RWPE2 (cell line): Measurements from ENCODE around the gene FLOT2.

Experiments
- ATAC-seq: fragments of 200-7000 bp; cut with Tn5 transposase; 3 replicates; pipeline ENCODE4 v1.9.1; 2021; ENCODE audit warnings: low read depth
- DNase-seq: peaks from one replicate; pipeline ENCODE4 v3.0.0-alpha.2; 2020; ENCODE audit warnings: low spot score
- H3K27ac ChIP-seq: fragments of 450-650 bp; 2 replicates; pipeline ENCODE4 v1.5.1; 2017; ENCODE audit warnings: mild to moderate bottlenecking; ENCODE audit not compliant: poor library complexity, severe bottlenecking
- H3K27me3 ChIP-seq: fragments of 250-450 bp; sonication (Bioruptor Pico); 2 replicates; pipeline ENCODE4 v1.5.1; 2021; ENCODE audit warnings: mild to moderate bottlenecking, moderate library complexity; ENCODE audit not compliant: insufficient read depth, poor library complexity, severe bottlenecking
- H3K36me3 ChIP-seq: fragments of 250-450 bp; sonication (Bioruptor Pico); 2 replicates; pipeline ENCODE4 v1.5.1; 2020; ENCODE audit warnings: low read depth, mild to moderate bottlenecking, moderate library complexity
- H3K4me1 ChIP-seq: fragments of 250-450 bp; sonication (Bioruptor Pico); 2 replicates; pipeline ENCODE4 v1.5.1; 2021; ENCODE audit warnings: mild to moderate bottlenecking, moderate library complexity; ENCODE audit not compliant: insufficient read depth, poor library complexity, severe bottlenecking
- H3K4me3 ChIP-seq: fragments of 250-450 bp; sonication (Bioruptor Pico); 2 replicates; pipeline ENCODE4 v1.5.1; 2021; ENCODE audit warnings: mild to moderate bottlenecking, moderate library complexity; ENCODE audit not compliant: severe bottlenecking
- H3K9me3 ChIP-seq: fragments of 250-450 bp; sonication (Bioruptor Pico); 2 replicates; pipeline ENCODE4 v1.5.1; 2021; ENCODE audit warnings: mild to moderate bottlenecking, moderate library complexity; ENCODE audit not compliant: severe bottlenecking
- TF ChIP-seq, protein P1 (sequence below): fragments of 450-650 bp; IDR thresholded peaks from one replicate; pipeline ENCODE4 v1.5.1; 2017; ENCODE audit warnings: mild to moderate bottlenecking, moderate library complexity; ENCODE audit not compliant: poor library complexity, severe bottlenecking

The FLOT2 gene

DNA sequence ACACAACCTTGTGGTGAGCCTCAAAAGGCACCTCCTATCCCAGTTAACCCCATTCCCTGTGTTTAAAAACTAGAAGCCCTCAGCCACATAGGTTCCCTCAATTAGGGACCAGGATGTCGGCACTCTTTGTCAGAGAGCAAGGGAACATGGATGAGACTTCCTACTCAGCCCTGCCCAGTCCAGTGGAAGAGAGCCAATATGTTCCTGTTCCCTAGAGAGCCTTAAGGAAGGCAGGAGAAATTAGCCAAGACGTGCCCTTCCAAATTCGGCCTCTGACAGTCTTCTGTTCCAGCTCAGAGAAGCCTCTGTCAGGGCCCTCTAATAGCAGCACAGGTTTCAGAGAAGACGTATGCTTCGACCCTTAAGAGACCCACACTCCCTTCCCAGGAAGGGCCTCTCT, 19.9 kb upstream of the FLOT2 start:
- TF ChIP-seq, protein P1, sequence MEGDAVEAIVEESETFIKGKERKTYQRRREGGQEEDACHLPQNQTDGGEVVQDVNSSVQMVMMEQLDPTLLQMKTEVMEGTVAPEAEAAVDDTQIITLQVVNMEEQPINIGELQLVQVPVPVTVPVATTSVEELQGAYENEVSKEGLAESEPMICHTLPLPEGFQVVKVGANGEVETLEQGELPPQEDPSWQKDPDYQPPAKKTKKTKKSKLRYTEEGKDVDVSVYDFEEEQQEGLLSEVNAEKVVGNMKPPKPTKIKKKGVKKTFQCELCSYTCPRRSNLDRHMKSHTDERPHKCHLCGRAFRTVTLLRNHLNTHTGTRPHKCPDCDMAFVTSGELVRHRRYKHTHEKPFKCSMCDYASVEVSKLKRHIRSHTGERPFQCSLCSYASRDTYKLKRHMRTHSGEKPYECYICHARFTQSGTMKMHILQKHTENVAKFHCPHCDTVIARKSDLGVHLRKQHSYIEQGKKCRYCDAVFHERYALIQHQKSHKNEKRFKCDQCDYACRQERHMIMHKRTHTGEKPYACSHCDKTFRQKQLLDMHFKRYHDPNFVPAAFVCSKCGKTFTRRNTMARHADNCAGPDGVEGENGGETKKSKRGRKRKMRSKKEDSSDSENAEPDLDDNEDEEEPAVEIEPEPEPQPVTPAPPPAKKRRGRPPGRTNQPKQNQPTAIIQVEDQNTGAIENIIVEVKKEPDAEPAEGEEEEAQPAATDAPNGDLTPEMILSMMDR: no peak
- Histone ChIP-seq H3K4me3 (no peak overlapping the region), H3K9me3 (peaks cover 2% of the 10 kb centered on the region), H3K36me3 (peaks cover 99% of the 10 kb centered on the region), H3K27me3 (no peaks in the 10 kb centered on the region), H3K4me1 (no peaks in the 10 kb centered on the region), H3K27ac (no peak overlapping the region)
- ATAC-seq: no peak
- no peak for DNase-seq

DNA sequence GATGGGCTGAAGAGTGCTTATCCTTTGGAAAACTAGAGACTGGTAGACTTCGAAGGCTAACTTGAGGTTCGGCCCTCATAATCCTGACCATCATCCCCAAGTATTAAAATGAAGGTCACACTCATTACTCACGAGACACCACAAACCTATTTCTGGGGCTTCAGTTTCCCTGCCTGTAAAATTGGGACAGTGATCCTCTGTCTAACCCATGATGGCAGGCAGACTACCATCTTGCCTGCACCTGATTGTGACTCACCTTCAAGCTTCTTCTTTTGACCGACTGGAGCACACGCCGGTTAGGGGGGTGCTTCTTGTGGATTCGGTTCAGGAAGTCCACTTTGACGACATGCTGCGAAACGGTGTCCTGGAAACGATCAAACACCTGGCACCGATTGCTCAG, 19.5 kb upstream of the FLOT2 start:
- Histone ChIP-seq H3K4me1 (no peaks in the 10 kb centered on the region), H3K9me3 (peaks cover 2% of the 10 kb centered on the region), H3K27ac (no peak overlapping the region), H3K36me3 (peaks cover 99% of the 10 kb centered on the region), H3K27me3 (no peaks in the 10 kb centered on the region), H3K4me3 (no peak overlapping the region)
- no peak for ATAC-seq
- TF ChIP-seq, protein P1: no peak
- DNase-seq: no peak

DNA sequence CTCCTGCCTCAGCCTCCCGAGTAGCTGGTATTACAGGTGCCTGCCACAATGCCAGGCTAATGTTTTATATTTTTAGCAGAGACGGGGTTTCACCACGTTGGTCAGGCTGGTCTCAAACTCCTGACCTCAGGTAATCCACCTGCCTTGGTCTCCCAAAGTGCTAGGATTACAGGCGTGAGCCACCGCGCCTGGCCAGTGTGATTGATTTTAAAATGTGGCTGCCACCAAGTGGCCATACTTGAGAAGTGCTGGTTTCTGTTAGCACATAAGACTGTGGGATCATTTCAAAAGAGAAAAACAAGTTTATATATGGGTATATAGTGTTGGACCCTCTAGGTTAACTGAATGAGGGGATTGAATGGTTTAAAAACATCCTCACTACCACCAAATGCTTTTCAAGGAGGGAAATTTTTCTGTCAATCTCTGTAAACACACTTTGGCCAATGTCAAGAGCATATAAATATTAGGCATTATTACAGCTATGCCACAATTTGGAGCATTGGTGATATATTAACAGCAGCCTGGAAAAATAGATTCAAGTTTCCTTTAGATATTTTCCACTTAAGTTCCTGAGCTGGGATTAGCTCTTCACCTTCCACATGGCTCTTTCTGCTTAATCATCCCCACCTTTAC, 18.9 kb upstream of the FLOT2 start:
- no peaks in the 10 kb centered on the region for H3K27me3 ChIP-seq
- no peaks in the 10 kb centered on the region for H3K4me1 ChIP-seq
- peaks cover 2% of the 10 kb centered on the region for H3K9me3 ChIP-seq
- H3K27ac ChIP-seq: no peak overlapping the region
- no peak overlapping the region for H3K4me3 ChIP-seq
- DNase-seq: no peak
- peaks cover 99% of the 10 kb centered on the region for H3K36me3 ChIP-seq
- peak; percentile 58; the same call in 2 of the 3 replicates for ATAC-seq
- TF ChIP-seq, protein P1: peak; percentile 78

GRCh38 chr17:28912938-28913333, 15.4 kb upstream of the FLOT2 start:
- Histone ChIP-seq H3K9me3 (peaks cover 2% of the 10 kb centered on the region), H3K27me3 (no peaks in the 10 kb centered on the region), H3K27ac (no peak overlapping the region), H3K4me1 (no peaks in the 10 kb centered on the region), H3K36me3 (peaks cover 100% of the 10 kb centered on the region), H3K4me3 (no peak overlapping the region)
- DNase-seq: no peak
- ATAC-seq: no peak
- TF ChIP-seq, protein P1: no peak

DNA sequence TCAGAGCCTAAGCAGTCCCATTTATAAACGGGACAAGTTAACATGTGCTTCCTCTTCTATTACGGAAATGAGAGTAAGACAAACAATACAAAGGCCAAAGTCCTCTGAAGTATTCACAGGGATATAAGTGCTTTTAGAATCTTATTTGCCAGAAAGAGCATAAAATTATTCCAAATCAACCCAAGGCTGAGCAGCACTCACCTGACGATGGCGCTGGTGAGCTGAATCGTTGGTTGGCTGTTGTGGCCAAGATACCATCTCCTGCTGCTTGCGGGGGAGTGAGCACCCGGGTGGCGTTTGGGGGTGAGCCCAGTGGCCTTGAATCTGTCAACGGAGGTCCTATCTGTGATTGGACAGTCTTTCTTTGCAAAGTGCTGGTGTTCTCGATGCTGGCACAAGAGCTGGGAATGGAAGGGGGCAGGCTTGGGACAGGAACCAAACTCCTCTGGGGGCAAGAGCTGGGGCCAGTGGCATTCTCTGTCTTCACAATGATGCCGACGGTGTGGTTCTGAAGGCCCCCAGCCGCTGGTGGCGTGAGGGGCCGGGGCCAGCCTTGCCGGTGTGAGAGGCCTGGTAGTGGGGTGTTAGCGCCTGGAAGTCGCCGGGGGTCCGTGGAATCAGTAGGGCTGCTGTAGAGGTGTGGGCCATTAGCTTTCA, 14.9 kb upstream of the FLOT2 start:
- H3K27ac ChIP-seq: no peak overlapping the region
- no peaks in the 10 kb centered on the region for H3K27me3 ChIP-seq
- ATAC-seq: no peak
- no peaks in the 10 kb centered on the region for H3K4me1 ChIP-seq
- H3K4me3 ChIP-seq: no peak overlapping the region
- no peak for DNase-seq
- H3K9me3 ChIP-seq: peaks cover 2% of the 10 kb centered on the region
- TF ChIP-seq, protein P1: peak; percentile 21
- H3K36me3 ChIP-seq: peaks cover 97% of the 10 kb centered on the region
